GM18951 (cell line): Measurements from ENCODE around the gene LAMC1.
"Not testable (repeated sequence)": the region's sequence is repeated elsewhere in the genome, so short reads cannot be mapped to it uniquely, and the experiment has no call there.

Experiments
- POLR2A ChIP-seq: IDR thresholded peaks from 4 replicates; pipeline ENCODE4 v1.6.1; 2011; ENCODE audit warnings: mild to moderate bottlenecking; ENCODE audit not compliant: insufficient read length, insufficient read depth; ENCODE audit errors: extremely low read depth
- in situ Hi-C: fragments of 300-500 bp; cut with MboI; formaldehyde crosslinking; loops from one replicate; pipeline ENCODE4 v1.12.0; 2022; ENCODE audit warnings: low sequenced_read_pairs, mixed read lengths, inconsistent platforms; ENCODE audit not compliant: unreplicated experiment

The LAMC1 gene

DNA sequence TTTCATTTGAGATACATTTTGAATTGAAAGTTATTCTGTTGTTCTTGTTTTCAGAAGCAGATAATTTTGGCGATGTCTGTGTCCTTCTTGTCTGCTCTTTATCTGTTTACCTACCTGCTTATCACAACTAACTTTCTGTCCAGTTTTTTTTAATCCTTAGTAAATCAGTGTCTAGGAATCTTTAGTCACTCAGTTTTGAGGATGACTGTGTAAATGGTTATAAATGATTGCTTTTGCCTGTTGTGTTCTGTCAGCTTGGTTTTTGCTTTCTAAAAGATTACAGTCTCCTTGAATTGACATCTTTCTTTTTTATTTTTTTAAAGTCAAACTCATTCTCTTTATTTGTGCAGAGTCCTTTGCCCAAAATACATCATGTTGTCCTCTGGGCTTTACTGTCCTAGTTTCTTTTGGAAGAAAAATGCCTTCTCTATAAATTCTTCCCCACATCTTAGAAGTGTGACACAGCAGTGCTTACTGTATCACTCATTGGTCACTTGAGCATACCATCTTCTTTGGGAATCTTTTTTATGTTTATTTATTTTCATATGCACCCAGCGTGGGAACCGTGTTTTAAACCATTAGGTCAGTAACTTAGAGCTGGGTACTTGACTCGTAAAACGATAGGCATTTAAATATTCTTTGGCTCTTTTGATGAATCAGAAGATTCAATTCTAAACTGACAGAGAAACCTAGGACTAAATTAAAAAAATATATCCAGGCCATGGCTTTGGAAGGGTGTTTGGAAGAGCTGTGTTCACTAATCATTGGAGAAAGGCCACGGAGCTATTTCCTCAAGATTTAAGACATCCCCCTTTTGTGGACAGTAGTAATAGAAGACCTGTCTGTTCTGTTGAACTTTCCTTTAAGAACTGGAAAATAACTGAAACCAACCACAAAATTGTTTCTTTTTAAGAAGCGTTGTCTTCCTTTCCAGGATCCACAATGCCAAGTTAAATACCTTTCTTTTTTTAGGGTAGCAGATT is 20.9 kb downstream of the LAMC1 start:
- TF ChIP-seq POLR2A = no peak
- in situ Hi-C loops = no loop called here

GRCh38 chr1:183044893-183045649 is 21.9 kb downstream of the LAMC1 start:
- in situ Hi-C loops = no loop called here
- no peak for TF ChIP-seq POLR2A

GRCh38 chr1:183048087-183049085 is 25.2 kb downstream of the LAMC1 start:
- TF ChIP-seq POLR2A = no peak
- in situ Hi-C loops = no loop called here

DNA sequence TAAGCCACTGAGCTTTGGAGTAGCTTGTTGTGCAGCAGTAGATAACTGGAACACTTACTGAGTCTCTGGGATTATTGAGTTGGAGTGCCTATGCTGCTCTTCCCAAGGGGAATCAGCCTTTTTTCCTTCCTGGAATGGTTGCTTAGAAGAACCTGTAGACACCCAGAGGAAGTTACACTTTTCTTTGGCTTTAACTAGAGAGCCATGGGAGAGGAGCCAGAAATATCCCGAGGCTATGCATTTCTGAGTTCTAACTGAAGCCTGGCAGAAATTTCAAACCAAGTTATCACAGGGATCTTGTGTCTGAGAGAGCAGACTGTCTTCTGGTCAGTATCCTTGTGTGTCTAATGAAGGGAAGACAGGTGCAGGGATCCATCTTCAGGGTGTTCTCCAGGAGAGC is 28.3 kb downstream of the LAMC1 start:
- in situ Hi-C loops = no loop called here
- TF ChIP-seq POLR2A = no peak

DNA sequence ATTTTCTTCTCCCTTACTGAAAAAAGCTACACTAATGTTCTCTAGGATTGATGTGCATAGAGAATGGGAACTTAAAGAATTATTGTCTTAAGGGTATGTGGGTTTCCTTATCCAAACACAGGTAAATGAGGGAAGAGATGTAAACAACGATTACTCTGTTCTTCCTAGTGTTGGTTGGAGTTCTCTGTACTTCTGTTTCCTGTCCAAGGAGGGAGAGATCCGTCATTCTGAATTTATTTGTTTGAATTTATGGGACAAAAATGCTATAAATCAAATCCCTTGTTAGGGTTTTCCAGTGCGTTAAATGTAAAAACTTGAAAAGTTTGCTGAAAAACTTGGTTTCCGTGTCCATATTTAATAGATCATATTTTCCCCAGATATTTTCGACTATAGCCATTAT is 29.6 kb downstream of the LAMC1 start:
- no peak for TF ChIP-seq POLR2A
- in situ Hi-C loops = no loop called here

- in situ Hi-C loops = no loop called here
- no peak for TF ChIP-seq POLR2A
Measured at GRCh38 chr1:183058851-183059502, 35.8 kb downstream of the LAMC1 start.

DNA sequence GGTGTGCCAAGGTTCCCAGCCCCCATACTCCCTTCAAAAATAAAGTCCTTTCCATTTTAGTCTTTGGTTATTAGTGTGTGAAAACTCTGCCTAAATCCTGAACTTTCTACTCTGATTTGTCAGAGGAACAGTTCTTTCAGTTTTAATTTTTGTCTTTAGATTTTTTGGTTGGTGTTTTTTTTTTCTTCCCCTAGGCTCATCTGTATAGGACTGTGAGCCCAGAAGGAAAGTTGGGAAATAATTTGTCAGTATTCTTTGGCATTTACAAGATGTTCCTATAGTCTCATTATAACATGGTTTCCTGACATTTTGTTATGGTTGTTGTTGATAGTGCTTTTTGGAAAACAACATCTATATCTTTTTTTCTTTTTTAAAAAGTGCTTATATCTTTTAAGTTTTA is 38.0 kb downstream of the LAMC1 start:
- in situ Hi-C loops = no loop called here
- TF ChIP-seq POLR2A = no peak

GRCh38 chr1:183063349-183063748 is 40.1 kb downstream of the LAMC1 start:
- TF ChIP-seq POLR2A = no peak
- in situ Hi-C loops = no loop called here

GRCh38 chr1:183065168-183065706 is 42.0 kb downstream of the LAMC1 start:
- in situ Hi-C loops = no loop called here
- TF ChIP-seq POLR2A = no peak

DNA sequence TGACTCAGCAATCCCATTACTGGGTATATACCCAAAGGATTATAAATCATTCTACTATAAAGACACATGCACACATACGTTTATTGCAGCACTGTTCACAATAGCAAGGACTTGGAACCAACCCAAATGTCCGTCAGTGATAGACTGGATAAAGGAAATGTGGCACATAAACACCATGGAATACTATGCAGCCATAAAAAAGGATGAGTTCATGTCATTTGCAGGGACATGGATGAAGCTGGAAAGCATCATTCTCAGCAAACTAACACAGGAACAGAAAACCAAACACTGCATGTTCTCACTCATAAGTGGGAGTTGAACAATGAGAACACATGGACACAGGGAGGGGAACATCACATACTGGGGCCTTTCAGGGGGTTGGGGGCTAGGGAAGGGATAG is 43.2 kb downstream of the LAMC1 start:
- in situ Hi-C loops = not testable (repeated sequence)

DNA sequence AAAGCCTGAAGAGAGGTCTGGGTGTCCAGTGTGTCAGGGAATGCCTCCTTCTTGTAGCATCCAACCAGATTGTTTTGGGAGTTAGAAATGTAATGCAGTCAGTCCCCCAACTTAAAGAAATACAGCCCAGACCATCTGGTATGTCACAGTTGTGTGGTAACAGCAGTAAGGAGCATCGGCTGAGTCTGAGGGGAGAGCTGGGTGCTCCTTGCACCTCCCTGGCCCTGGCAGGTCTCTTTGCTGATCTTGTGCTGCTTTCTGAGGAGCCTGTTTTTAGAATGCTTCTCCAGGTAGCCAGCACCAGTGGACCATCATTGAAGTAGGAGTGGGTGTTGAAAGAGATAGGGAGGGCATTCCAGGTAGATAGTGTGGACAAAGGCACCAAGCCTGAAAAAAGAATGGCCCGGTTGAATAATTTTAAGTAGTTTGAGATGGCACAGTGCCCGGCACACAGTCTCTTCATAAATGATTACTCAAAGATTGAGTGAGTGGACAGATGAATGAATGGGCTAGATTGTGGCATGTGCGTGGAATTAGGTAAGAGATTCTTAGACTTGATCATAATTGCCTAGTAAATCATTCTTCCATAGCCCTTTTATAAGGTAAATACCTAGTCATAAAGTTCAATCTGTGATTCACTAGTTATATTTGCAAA is 46.5 kb downstream of the LAMC1 start:
- in situ Hi-C loops = no loop called here
- TF ChIP-seq POLR2A = no peak
